GM12801 (cell line): ENCODE results near the gene AP1G2.

Experiments used
- CTCF ChIP-seq: IDR thresholded peaks from one replicate; pipeline ENCODE4 v1.5.1; 2011; ENCODE audit warnings: control low read depth; ENCODE audit not compliant: insufficient read length; ENCODE audit errors: extremely low read depth

AP1G2 gene

GRCh38 chr14:23564876-23565275 is 2.7 kb downstream of the AP1G2 start:
- no peak for TF ChIP-seq CTCF

GRCh38 chr14:23564181-23564812 is 3.3 kb downstream of the AP1G2 start:
- no peak for TF ChIP-seq CTCF

- no peak for TF ChIP-seq CTCF
These were observed 4.0 kb downstream of the AP1G2 start for GRCh38 chr14:23563473-23564180.

- TF ChIP-seq CTCF: peak; percentile 93
These were observed 4.6 kb downstream of the AP1G2 start for GRCh38 chr14:23562822-23563472.

- TF ChIP-seq CTCF: no peak
These were observed 5.4 kb downstream of the AP1G2 start for GRCh38 chr14:23561873-23562821.

GRCh38 chr14:23561259-23561658 is 6.3 kb downstream of the AP1G2 start:
- TF ChIP-seq CTCF: no peak

GRCh38 chr14:23559926-23560520 is 7.6 kb downstream of the AP1G2 start:
- no peak for TF ChIP-seq CTCF
